Measurements from ENCODE around the gene PRLH. TPM values are rescaled to one million over a fixed set of nuclear protein-coding genes. Genes with fewer than 3 reads are reported as not detected.

The PRLH gene
- total RNA-seq, 1 donor: not detected

- peak; percentile 8 for DNase-seq (ENCODE audit: insufficient read length, low spot score, missing footprints)
Measured at GRCh38 chr2:237564526-237565131, 1.7 kb upstream of the PRLH start.

DNA sequence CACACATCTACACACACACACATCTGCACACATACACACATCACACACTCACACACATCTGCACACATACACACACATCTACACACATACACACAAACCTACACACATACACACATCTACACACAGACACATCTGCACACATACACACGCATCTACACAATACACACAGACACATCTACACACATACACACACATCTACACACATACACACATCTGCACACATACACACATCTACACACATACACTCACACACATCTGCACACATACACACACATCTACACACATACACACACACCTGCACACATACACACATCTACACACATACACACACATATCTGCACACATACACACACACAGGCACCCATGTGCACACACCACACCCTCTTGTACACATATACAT, 400 bp upstream of the PRLH start:
- Histone ChIP-seq H2AFZ (ENCODE audit: low read length) (no peak overlapping the region), H3K4me2 (ENCODE audit: insufficient read depth, low read length) (no peak overlapping the region), H3K27ac (ENCODE audit: low read depth, low read length) (no peak overlapping the region), H3K4me3 (ENCODE audit: insufficient read depth, low read length) (no peak overlapping the region), H3K36me3 (ENCODE audit: insufficient read depth, low read length) (no peaks in the 10 kb centered on the region), H3K79me2 (ENCODE audit: insufficient read depth, low read length) (no peaks in the 10 kb centered on the region), H3K4me1 (ENCODE audit: insufficient read depth, low read length) (no peaks in the 10 kb centered on the region), H3K27me3 (ENCODE audit: insufficient read depth, low read length) (peaks cover 14% of the 10 kb centered on the region), H3K9me3 (ENCODE audit: low read depth, low read length) (no peaks in the 10 kb centered on the region), H4K20me1 (ENCODE audit: insufficient read depth, low read length) (no peaks in the 10 kb centered on the region)
- TF ChIP-seq, protein P1, sequence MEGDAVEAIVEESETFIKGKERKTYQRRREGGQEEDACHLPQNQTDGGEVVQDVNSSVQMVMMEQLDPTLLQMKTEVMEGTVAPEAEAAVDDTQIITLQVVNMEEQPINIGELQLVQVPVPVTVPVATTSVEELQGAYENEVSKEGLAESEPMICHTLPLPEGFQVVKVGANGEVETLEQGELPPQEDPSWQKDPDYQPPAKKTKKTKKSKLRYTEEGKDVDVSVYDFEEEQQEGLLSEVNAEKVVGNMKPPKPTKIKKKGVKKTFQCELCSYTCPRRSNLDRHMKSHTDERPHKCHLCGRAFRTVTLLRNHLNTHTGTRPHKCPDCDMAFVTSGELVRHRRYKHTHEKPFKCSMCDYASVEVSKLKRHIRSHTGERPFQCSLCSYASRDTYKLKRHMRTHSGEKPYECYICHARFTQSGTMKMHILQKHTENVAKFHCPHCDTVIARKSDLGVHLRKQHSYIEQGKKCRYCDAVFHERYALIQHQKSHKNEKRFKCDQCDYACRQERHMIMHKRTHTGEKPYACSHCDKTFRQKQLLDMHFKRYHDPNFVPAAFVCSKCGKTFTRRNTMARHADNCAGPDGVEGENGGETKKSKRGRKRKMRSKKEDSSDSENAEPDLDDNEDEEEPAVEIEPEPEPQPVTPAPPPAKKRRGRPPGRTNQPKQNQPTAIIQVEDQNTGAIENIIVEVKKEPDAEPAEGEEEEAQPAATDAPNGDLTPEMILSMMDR (IDR thresholded peaks at IDR 0.05; ENCODE audit: extremely low read depth, low read depth, low read length): no peak
- no peak for DNase-seq (ENCODE audit: insufficient read length, low spot score, missing footprints)

More at GRCh38 chr2:237564526-237565131, 1.7 kb upstream of the PRLH start:
- TF ChIP-seq, protein P1 (IDR thresholded peaks at IDR 0.05; ENCODE audit: extremely low read depth, low read depth, low read length): no peak
- H3K4me2 ChIP-seq (ENCODE audit: insufficient read depth, low read length): no peak overlapping the region
- H3K36me3 ChIP-seq (ENCODE audit: insufficient read depth, low read length): no peaks in the 10 kb centered on the region
- H3K27ac ChIP-seq (ENCODE audit: low read depth, low read length): no peak overlapping the region
- H3K79me2 ChIP-seq (ENCODE audit: insufficient read depth, low read length): no peaks in the 10 kb centered on the region
- no peaks in the 10 kb centered on the region for H4K20me1 ChIP-seq (ENCODE audit: insufficient read depth, low read length)
- no peak overlapping the region for H3K4me3 ChIP-seq (ENCODE audit: insufficient read depth, low read length)
- H3K9me3 ChIP-seq (ENCODE audit: low read depth, low read length): no peaks in the 10 kb centered on the region
- peaks cover 14% of the 10 kb centered on the region for H3K27me3 ChIP-seq (ENCODE audit: insufficient read depth, low read length)
- no peaks in the 10 kb centered on the region for H3K4me1 ChIP-seq (ENCODE audit: insufficient read depth, low read length)
- no peak overlapping the region for H2AFZ ChIP-seq (ENCODE audit: low read length)

DNA sequence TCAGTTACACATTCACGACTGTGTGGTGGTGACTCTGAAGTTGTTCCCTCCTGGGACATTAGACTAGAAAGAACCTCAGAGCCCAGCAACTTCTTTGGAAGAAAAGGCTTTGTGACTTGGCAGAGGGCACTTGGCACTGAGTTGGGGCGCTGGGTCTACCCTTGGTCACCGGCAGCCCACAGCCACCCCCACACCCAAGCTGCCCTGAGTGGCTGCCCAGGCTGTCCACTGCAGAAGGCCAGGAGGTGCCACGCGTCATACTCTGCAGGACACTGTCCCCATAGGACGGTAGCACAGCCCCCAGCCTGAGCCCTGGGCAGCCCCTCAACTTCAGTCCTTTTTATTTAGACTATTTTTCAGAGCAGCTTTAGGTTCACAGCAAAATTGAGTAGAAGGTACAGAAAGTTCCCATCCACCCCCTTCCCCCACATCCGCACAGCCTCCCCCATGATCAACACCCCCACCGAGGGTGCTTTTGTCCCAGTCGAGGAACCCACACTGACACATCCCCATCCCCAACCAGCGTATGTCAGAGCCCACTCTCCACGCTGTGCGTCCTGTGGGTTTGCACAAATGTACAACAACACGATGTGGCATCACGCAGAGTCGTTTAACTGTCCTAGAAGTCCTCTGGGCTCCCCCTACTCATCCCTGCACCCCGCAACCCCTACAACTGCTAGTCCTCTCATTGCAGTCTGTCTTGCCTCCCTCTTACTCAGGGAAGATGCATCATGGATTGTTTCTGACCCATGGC, 1.1 kb downstream of the PRLH start:
- TF ChIP-seq, protein P1 (IDR thresholded peaks at IDR 0.05; ENCODE audit: extremely low read depth, low read depth, low read length): no peak

DNA sequence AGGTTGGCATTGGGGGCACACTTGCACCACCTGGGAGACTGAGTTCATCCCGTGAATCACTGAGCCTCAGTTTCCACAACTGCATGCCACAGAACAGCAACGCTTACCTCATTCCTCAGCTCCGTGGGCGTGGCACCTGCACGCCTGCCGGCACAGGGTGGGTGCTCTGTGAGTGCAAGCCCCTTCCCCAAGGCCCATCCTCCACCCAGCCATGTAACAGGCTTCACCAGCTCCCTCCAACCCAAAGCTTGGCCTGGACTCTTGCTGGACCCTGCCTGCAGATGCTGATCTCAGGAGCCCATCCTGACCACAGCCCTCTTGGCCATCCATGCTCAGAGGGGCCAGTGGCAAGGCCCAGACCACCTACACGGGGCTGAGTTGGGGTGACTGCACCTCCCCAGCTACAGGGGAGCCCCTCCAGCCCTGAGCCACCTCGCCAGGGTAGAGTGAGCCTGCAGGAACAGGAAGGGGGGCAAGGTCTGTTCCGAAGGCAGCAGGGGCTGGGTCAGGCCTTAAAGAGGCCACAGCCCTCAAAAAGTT, 1.8 kb downstream of the PRLH start:
- Histone ChIP-seq H3K27me3 (ENCODE audit: insufficient read depth, low read length) (peaks cover 1% of the 10 kb centered on the region), H3K4me2 (ENCODE audit: insufficient read depth, low read length) (no peak overlapping the region), H3K36me3 (ENCODE audit: insufficient read depth, low read length) (no peaks in the 10 kb centered on the region), H2AFZ (ENCODE audit: low read length) (no peak overlapping the region), H3K27ac (ENCODE audit: low read depth, low read length) (no peak overlapping the region), H3K9me3 (ENCODE audit: low read depth, low read length) (no peaks in the 10 kb centered on the region), H3K4me1 (ENCODE audit: insufficient read depth, low read length) (peaks cover 4% of the 10 kb centered on the region), H3K79me2 (ENCODE audit: insufficient read depth, low read length) (no peaks in the 10 kb centered on the region), H4K20me1 (ENCODE audit: insufficient read depth, low read length) (no peaks in the 10 kb centered on the region), H3K4me3 (ENCODE audit: insufficient read depth, low read length) (no peak overlapping the region)
- DNase-seq (ENCODE audit: insufficient read length, low spot score, missing footprints): peak; percentile 46
- TF ChIP-seq, protein P1 (IDR thresholded peaks at IDR 0.05; ENCODE audit: extremely low read depth, low read depth, low read length): no peak

More for the DNA sequence above, 1.1 kb downstream of the PRLH start:
- DNase-seq (ENCODE audit: insufficient read length, low spot score, missing footprints): peak; percentile 64
- Histone ChIP-seq H2AFZ (ENCODE audit: low read length) (no peak overlapping the region), H3K79me2 (ENCODE audit: insufficient read depth, low read length) (no peaks in the 10 kb centered on the region), H3K4me3 (ENCODE audit: insufficient read depth, low read length) (no peak overlapping the region), H3K4me2 (ENCODE audit: insufficient read depth, low read length) (no peak overlapping the region), H3K36me3 (ENCODE audit: insufficient read depth, low read length) (no peaks in the 10 kb centered on the region), H4K20me1 (ENCODE audit: insufficient read depth, low read length) (no peaks in the 10 kb centered on the region), H3K4me1 (ENCODE audit: insufficient read depth, low read length) (peaks cover 4% of the 10 kb centered on the region), H3K27ac (ENCODE audit: low read depth, low read length) (no peak overlapping the region), H3K27me3 (ENCODE audit: insufficient read depth, low read length) (peaks cover 4% of the 10 kb centered on the region), H3K9me3 (ENCODE audit: low read depth, low read length) (no peaks in the 10 kb centered on the region)

All from osteoblast (primary cell).